Omental fat pad (tissue), 4 donors: ENCODE results near the gene SLC24A2. TPM values are rescaled to one million over a fixed set of nuclear protein-coding genes. Genes with fewer than 3 reads are reported as not detected.
"Not testable (repeated sequence)": the region's sequence is repeated elsewhere in the genome, so short reads cannot be mapped to it uniquely, and the experiment has no call there.

Experiments
- ATAC-seq: fragments of 150-250 bp; one replicate; pipeline ENCODE4 v1.9.1; 2016; ENCODE audit warnings: mild to moderate bottlenecking, moderate library complexity; ENCODE audit not compliant: low FRiP score
- DNase-seq: peaks from one replicate; pipeline ENCODE4 v3.0.0-alpha.2; 2019; ENCODE audit warnings: low spot score
- total RNA-seq, 4 donors: library from RNA; depleted of rRNA; stranded (reverse); fragments of >200 nt; gene quantifications; one replicate each; pipeline ENCODE4 v1.1.0, GENCODE V29; 2016
- TF ChIP-seq, protein P1 (sequence below), 3 donors: fragments of 450-650 bp; IDR thresholded peaks; one replicate each; pipeline ENCODE4 v1.5.1; 2016 to 2017; ENCODE audit warnings: antibody characterized with exemption in 3 of 3, mild to moderate bottlenecking in 3 of 3, moderate library complexity in 2 of 3

SLC24A2 gene
- not detected for total RNA-seq

DNA sequence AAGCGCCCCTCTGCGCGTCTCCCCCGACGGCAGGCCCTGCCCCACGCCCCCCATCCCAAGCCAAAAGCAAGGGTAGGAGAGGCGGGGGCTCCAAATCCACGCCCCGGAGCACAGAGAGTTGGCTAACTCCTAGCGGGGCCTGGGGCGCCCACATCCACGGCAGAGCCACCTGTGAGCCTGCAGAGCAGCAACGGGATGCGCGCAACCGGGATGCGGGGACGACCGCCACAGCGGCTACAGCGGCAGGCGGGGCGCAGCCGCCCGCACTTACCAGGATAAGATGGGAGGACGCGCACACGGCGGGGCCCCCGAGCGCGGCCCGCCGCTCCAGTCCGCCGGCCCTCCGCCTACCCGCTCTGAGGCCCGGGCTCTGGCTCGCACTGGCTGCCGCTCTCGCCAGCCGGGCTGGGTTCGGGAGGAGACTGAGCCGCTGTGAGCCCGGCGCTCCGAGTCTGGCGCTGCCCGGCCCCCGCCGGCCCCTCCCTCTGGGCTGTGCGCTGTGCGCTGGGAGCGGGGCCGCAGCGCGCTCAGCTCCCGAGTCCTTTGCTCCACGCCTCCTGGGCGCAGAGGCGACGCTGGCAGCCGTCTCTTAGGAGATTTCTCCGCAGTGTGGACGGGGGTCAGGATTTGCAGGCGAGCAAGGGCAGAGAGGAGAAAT, at the start of gene SLC24A2:
SLC24A2 (minus strand) TSS at position 424 of the 658 bp plus-strand sequence.
- TF ChIP-seq, protein P1, sequence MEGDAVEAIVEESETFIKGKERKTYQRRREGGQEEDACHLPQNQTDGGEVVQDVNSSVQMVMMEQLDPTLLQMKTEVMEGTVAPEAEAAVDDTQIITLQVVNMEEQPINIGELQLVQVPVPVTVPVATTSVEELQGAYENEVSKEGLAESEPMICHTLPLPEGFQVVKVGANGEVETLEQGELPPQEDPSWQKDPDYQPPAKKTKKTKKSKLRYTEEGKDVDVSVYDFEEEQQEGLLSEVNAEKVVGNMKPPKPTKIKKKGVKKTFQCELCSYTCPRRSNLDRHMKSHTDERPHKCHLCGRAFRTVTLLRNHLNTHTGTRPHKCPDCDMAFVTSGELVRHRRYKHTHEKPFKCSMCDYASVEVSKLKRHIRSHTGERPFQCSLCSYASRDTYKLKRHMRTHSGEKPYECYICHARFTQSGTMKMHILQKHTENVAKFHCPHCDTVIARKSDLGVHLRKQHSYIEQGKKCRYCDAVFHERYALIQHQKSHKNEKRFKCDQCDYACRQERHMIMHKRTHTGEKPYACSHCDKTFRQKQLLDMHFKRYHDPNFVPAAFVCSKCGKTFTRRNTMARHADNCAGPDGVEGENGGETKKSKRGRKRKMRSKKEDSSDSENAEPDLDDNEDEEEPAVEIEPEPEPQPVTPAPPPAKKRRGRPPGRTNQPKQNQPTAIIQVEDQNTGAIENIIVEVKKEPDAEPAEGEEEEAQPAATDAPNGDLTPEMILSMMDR (IDR thresholded peaks at IDR 0.05): no peak
- ATAC-seq (peak; percentile 23), DNase-seq (no peak)

- DNase-seq, ATAC-seq: not testable (repeated sequence)
Observed at GRCh38 chr9:19833331-19833730, 44.5 kb upstream of the SLC24A2 start.

DNA sequence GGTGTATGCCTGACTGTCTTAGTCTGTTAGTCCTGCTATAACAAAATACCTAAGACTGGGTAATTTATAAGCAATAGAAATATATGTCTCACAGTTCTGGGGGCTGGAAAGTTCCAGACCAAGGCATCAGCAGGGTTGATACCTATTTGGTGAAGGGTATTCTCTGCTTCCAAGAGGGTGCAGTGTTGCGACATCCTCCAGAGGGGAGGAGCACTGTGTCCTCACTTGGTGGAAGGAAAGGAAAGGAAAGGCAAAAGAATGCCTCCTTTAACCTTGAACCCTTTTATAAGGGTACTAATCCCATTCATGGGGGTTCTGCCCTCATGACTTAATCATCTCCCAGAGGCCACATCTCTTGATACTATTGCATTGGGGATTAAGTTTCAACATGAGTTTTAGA, 42.0 kb upstream of the SLC24A2 start:
- TF ChIP-seq, protein P1 (IDR thresholded peaks at IDR 0.05): no peak
- no peak for ATAC-seq

DNA sequence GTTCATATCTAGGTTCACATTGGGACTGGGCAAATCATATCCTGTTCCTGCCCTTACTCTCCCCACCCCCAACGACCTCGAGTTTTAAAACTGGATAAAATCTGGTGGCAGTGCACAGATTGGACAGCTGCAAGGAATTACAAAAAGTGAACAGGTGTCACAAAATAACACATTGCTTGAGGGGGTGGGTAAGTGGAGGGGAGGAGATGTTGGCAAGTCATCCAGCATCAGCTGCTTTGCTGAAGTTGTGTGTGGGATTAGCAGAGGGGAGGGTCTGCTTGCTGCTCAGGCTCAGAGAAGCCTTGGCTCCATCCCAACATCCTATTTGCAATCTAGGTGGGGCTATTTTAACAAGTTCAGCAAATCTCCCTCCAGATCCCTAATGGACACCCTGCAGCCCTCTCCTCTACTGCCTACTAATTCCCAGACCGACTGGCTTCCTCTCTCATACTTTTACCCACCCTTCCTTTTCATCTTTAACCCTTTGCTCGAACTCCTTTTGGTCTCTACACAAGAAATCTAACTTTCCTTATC, 39.8 kb upstream of the SLC24A2 start:
- ATAC-seq (no peak), DNase-seq (no peak)

More for the DNA sequence above, 42.0 kb upstream of the SLC24A2 start:
- no peak for DNase-seq

GRCh38 chr9:19816769-19817168, 27.9 kb upstream of the SLC24A2 start:
- DNase-seq (no peak), ATAC-seq (no peak)
- TF ChIP-seq, protein P1 (IDR thresholded peaks at IDR 0.05): no peak

More for the DNA sequence above, 39.8 kb upstream of the SLC24A2 start:
- TF ChIP-seq, protein P1 (IDR thresholded peaks at IDR 0.05): no peak

DNA sequence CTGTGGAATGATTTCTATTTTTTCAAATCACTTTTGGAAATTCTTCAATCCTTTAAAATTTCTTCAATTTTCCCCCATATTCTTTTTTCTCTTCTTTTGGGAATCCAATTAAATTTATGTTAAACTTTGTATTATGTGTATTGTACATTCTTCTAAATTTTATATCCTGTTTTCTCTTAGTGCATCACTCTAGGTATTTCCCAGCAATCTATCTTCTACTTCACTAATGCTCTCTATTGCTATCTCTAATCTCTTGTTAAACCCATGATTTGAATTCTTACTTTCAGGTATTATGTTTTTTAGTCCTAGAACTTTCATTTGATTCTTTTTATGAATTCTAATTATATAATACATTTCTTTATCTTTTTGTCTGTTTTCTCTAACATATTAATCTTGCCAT, 23.4 kb upstream of the SLC24A2 start:
- DNase-seq (no peak), ATAC-seq (no peak)
- TF ChIP-seq, protein P1 (IDR thresholded peaks at IDR 0.05): no peak

- ATAC-seq (no peak), DNase-seq (no peak)
- TF ChIP-seq, protein P1 (IDR thresholded peaks at IDR 0.05): no peak
Observed at GRCh38 chr9:19809422-19810269, 20.8 kb upstream of the SLC24A2 start.
